K562 (cell line): ENCODE measurements around the gene MPIG6B. TPM values are rescaled to one million over a fixed set of nuclear protein-coding genes. Genes with fewer than 3 reads are reported as not detected.

Experiments used
- ATAC-seq: fragments of 200-7000 bp; cut with Tn5 transposase; 3 replicates; pipeline ENCODE4 v1.9.1; 2020; ENCODE audit warnings: moderate library complexity
- BruUV-seq: library from RNA; stranded (reverse); fragments of 400-500 nt; replicated peaks from 2 replicates; lab custom pipeline; 2021; lab: Mats Ljungman, UMichigan
- CTCF ChIA-PET: fragments of 300-600 bp; formaldehyde crosslinking; extraction: SDS; loops from one replicate; lab custom pipeline; 2021; ENCODE audit warnings: low intra/inter-chr PET ratio; lab: Yijun Ruan, JAX
- POLR2A ChIA-PET: fragments of 300-600, 350-650 bp; sonication (Branson Sonifier 250); formaldehyde crosslinking; extraction: SDS; loops from one replicate; lab custom pipeline; 2021; ENCODE audit warnings: antibody characterized with exemption, inconsistent platforms; lab: Yijun Ruan, JAX
- DNase-seq, 4 experiments: peaks; one replicate each; pipeline versions ENCODE4 v3.0.0 to v3.0.0-alpha.2; 2011 to 2018; ENCODE audit warnings: low spot score in 3 of 4, mixed read lengths in 3 of 4; ENCODE audit errors: extremely low read depth in 1 of 4
- FAIRE-seq: peaks from 2 replicates; lab custom pipeline; 2011; peaks lifted over from hg19 to GRCh38; lab: Jason Lieb, UNC
- H2AFZ ChIP-seq: 2 replicates; pipeline ENCODE4 v1.6.0; 2011; ENCODE audit warnings: low read depth, low read length, control low read depth, inconsistent platforms
- H3K27ac ChIP-seq: fragments of 200-600 bp; 3 replicates; pipeline ENCODE4 v1.8.0; 2011; ENCODE audit warnings: low read depth, mild to moderate bottlenecking, control low read depth, inconsistent platforms, low read length, moderate library complexity, mixed read lengths; ENCODE audit errors: extremely low read depth
- H3K27me3 ChIP-seq, 2 experiments: fragments of 300-600 bp in 1 of 2; 2 replicates in 1 of 2; 3 replicates in 1 of 2; pipeline versions ENCODE4 v1.6.0 to v1.8.0; 2011; ENCODE audit warnings: inconsistent platforms in 2 of 2, low read length in 2 of 2, mild to moderate bottlenecking in 1 of 2, mixed read lengths in 1 of 2, moderate library complexity in 1 of 2; ENCODE audit not compliant: control insufficient read depth in 2 of 2, insufficient read depth in 2 of 2
- H3K36me3 ChIP-seq: fragments of 300-600 bp; 3 replicates; pipeline ENCODE4 v1.8.0; 2011; ENCODE audit warnings: mild to moderate bottlenecking, low read length, inconsistent platforms; ENCODE audit not compliant: control insufficient read depth, insufficient read depth
- H3K4me1 ChIP-seq, 2 experiments: fragments of 200-600 bp in 1 of 2; replicated peaks in 1 of 2; 2 replicates in 1 of 2; 3 replicates in 1 of 2; pipeline versions ENCODE4 v1.5.1 to v1.8.0; 2011; ENCODE audit warnings: inconsistent platforms in 2 of 2, low read length in 2 of 2, mild to moderate bottlenecking in 1 of 2, mixed read lengths in 1 of 2, moderate library complexity in 1 of 2; ENCODE audit not compliant: control insufficient read depth in 2 of 2, insufficient read depth in 2 of 2
- H3K4me2 ChIP-seq: 2 replicates; pipeline ENCODE4 v1.6.1; 2011; ENCODE audit warnings: low read length, control low read depth, inconsistent platforms, mixed read lengths; ENCODE audit not compliant: insufficient read depth
- H3K4me3 ChIP-seq: fragments of 200-600 bp; sonication (generic), shearing (Covaris generic); 2 replicates; pipeline ENCODE4 v1.5.1; 2016; ENCODE audit warnings: control low read depth, inconsistent platforms
- H3K79me2 ChIP-seq: fragments of 200-600 bp; 3 replicates; pipeline ENCODE4 v1.8.0; 2011; ENCODE audit warnings: low read length, inconsistent platforms; ENCODE audit not compliant: control insufficient read depth, insufficient read depth
- H3K9ac ChIP-seq, 2 experiments: 2 replicates each; pipeline versions ENCODE4 v1.6.0 to v1.6.1; 2011; ENCODE audit warnings: low read depth in 2 of 2, low read length in 2 of 2, control low read depth in 1 of 2, inconsistent platforms in 1 of 2, mild to moderate bottlenecking in 1 of 2, mixed read lengths in 1 of 2; ENCODE audit not compliant: insufficient read depth in 1 of 2
- H3K9me1 ChIP-seq: one replicate; pipeline ENCODE4 v1.6.0; 2011; ENCODE audit warnings: inconsistent platforms, mild to moderate bottlenecking, low read length, moderate library complexity; ENCODE audit not compliant: control insufficient read depth, insufficient read depth
- H3K9me3 ChIP-seq: replicated peaks from 2 replicates; pipeline ENCODE4 v1.5.1; 2011; ENCODE audit warnings: low read depth, low read length, inconsistent platforms; ENCODE audit not compliant: control insufficient read depth, insufficient read depth
- H4K20me1 ChIP-seq: replicated peaks from 2 replicates; pipeline ENCODE4 v1.6.1; 2011; ENCODE audit warnings: low read length, inconsistent platforms, mixed read lengths; ENCODE audit not compliant: control insufficient read depth, insufficient read depth
- DMBX1 ChIP-seq: fragments of 250-450 bp; sonication (Bioruptor Pico); IDR thresholded peaks from 2 replicates; pipeline ENCODE4 v1.8.0; 2022; ENCODE audit warnings: inconsistent platforms, mild to moderate bottlenecking, moderate library complexity, borderline replicate concordance
- ELF1 ChIP-seq: fragments of 200-800 bp; sonication (Bioruptor generic); IDR thresholded peaks from 2 replicates; pipeline ENCODE4 v1.6.1; 2016; ENCODE audit warnings: missing genetic modification characterization, missing compliant biosample characterization
- JUND ChIP-seq, 2 experiments: IDR thresholded peaks; 2 replicates in 1 of 2; 3 replicates in 1 of 2; pipeline ENCODE4 v1.6.1; 2011; ENCODE audit warnings: borderline replicate concordance in 2 of 2, low read depth in 2 of 2, low read length in 2 of 2, improper control_type of control experiment in 1 of 2, missing biosample characterization in 1 of 2, missing genetic modification characterization in 1 of 2, missing genetic modification reagents in 1 of 2
- L3MBTL2 ChIP-seq: fragments of 450-650 bp; IDR thresholded peaks from 2 replicates; pipeline ENCODE4 v1.6.1; 2016; ENCODE audit warnings: mild to moderate bottlenecking, moderate library complexity
- MBD2 ChIP-seq: sonication (generic); IDR thresholded peaks from 2 replicates; pipeline ENCODE4 v1.6.1; 2016; ENCODE audit warnings: low read depth, borderline replicate concordance
- MTA3 ChIP-seq: fragments of 450-650 bp; formaldehyde crosslinking; IDR thresholded peaks from 2 replicates; pipeline ENCODE4 v1.6.1; 2017; ENCODE audit warnings: mild to moderate bottlenecking, borderline replicate concordance
- MYNN ChIP-seq, 2 experiments: sonication (generic); formaldehyde crosslinking in 1 of 2; IDR thresholded peaks; 2 replicates each; pipeline versions ENCODE4 v1.5.0 to v1.6.1; 2016 to 2020; ENCODE audit warnings: antibody characterized with exemption in 1 of 2, missing genetic modification reagents in 1 of 2
- SMAD4 ChIP-seq: fragments of 250-450 bp; sonication (Bioruptor Pico); conservative IDR thresholded peaks from 2 replicates; pipeline ENCODE4 v1.8.0; 2021; ENCODE audit warnings: inconsistent platforms, mild to moderate bottlenecking, moderate library complexity
- SPI1 ChIP-seq: IDR thresholded peaks from 2 replicates; pipeline ENCODE4 v1.6.1; 2011; ENCODE audit warnings: low read depth, low read length, control low read depth, borderline replicate concordance
- TAF7 ChIP-seq: fragments of 450-650 bp; IDR thresholded peaks from 2 replicates; pipeline ENCODE4 v1.6.1; 2016; ENCODE audit warnings: missing genetic modification characterization, missing compliant biosample characterization
- ZBTB1 ChIP-seq: sonication (generic); formaldehyde crosslinking; IDR thresholded peaks from 2 replicates; pipeline ENCODE4 v1.8.1; 2023; ENCODE audit warnings: missing genetic modification reagents, low read depth, mild to moderate bottlenecking, borderline replicate concordance
- ZNF445 ChIP-seq: fragments of 250-450 bp; sonication (Bioruptor Pico); IDR thresholded peaks from 2 replicates; pipeline ENCODE4 v1.4.0; 2020; ENCODE audit warnings: low read depth, mild to moderate bottlenecking, moderate library complexity
- ZNF707 ChIP-seq: fragments of 250-450 bp; sonication (Bioruptor Pico); conservative IDR thresholded peaks from 2 replicates; pipeline ENCODE4 v1.8.0; 2022; ENCODE audit warnings: inconsistent platforms, mild to moderate bottlenecking, moderate library complexity
- ZSCAN32 ChIP-seq: fragments of 450-650 bp; formaldehyde crosslinking; IDR thresholded peaks from 2 replicates; pipeline ENCODE4 v1.4.0; 2020; ENCODE audit warnings: mild to moderate bottlenecking, moderate library complexity
- WGBS: fragments of 100-300 bp; shearing (Covaris generic); methylation state at CpG from one replicate; pipeline ENCODE4 v1.1.6; 2016; ENCODE audit warnings: low coverage, mixed read lengths; ENCODE audit not compliant: insufficient coverage; ENCODE audit errors: missing lambda C conversion rate; 5-methylcytosine and 5-hydroxymethylcytosine counted together
- in situ Hi-C: fragments of 300-500 bp; cut with MboI; formaldehyde crosslinking; loops from 4 replicates; pipeline ENCODE4 v1.15.0; 2018; ENCODE audit warnings: inconsistent platforms, mixed read lengths
- intact Hi-C: fragments of 100-400 bp; cut with micrococcal nuclease; formaldehyde crosslinking; loops from 2 replicates; pipeline ENCODE4 v1.14.2; 2022
- polyA plus RNA-seq, 8 experiments: library from polyadenylated mRNA; depleted of rRNA in 4 of 8; stranded (reverse) in 5 of 8; unstranded in 3 of 8; fragments of >200 nt; fragmentation: Nextera tagmentation in 2 of 8; fragmentation: Illumina TruSeq in 1 of 8; extraction: Ambion mirVana in 2 of 8; extraction: Trizol in 1 of 8; gene quantifications; 2 replicates each; pipeline versions ENCODE4 v1.2.1 to v1.2.3, GENCODE V29; 2011 to 2014; ENCODE audit warnings: inconsistent platforms in 1 of 8, missing spikeins in 1 of 8
- total RNA-seq, 7 experiments: library from RNA; depleted of rRNA in 6 of 7; stranded (reverse); fragments of >200 nt in 6 of 7; fragmentation: Illumina TruSeq in 2 of 7; extraction: Trizol in 2 of 7; gene quantifications; 2 replicates each; pipeline versions ENCODE4 v1.2.1 to v1.2.3, GENCODE V29; 2011 to 2021; ENCODE audit warnings: low replicate concordance in 1 of 7
- TF ChIP-seq, protein P1 (sequence below): sonication (generic); formaldehyde crosslinking; IDR thresholded peaks from 2 replicates; pipeline ENCODE4 v1.4.0; 2020; ENCODE audit warnings: mild to moderate bottlenecking, missing genetic modification reagents
- TF ChIP-seq, protein P2 (sequence below): fragments of 450-650 bp; formaldehyde crosslinking; IDR thresholded peaks from 2 replicates; pipeline ENCODE4 v1.4.0; 2022; ENCODE audit warnings: mild to moderate bottlenecking, moderate library complexity
- TF ChIP-seq, protein P3 (sequence below): fragments of 450-650 bp; formaldehyde crosslinking; conservative IDR thresholded peaks from 2 replicates; pipeline ENCODE4 v1.4.0; 2022; ENCODE audit warnings: mild to moderate bottlenecking, missing genetic modification characterization

The MPIG6B gene
- total and polyA plus RNA-seq, 9 of the 15 experiments (the other 6 are each of a cell fraction or from before 2014, with no cell fraction given): 0.11 to 1.2 (median 0.28) TPM; not detected in 1

DNA sequence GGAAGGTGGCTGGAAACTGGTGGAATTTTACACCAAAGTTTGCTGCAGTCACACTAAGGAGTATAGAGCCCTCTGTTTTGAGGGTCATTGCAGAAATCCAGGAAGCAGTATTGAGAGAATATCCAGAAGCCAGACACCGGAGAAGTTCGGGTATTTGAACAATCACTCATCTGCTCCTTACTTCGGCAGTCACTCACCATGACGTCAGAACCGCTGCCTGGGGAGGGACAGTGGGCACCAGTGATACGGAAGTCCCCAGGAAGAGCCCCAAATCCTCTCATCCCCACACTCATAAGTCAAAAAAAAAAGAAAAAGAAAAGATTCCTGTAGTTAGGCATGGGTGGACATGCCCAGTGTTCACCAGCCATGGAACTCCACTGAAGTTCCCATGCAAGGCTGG, 46.3 kb upstream of the MPIG6B start:
- Histone ChIP-seq H3K9me1 (no peaks in the 10 kb centered on the region), H3K79me2 (no peaks in the 10 kb centered on the region), H3K9me3 (no peaks in the 10 kb centered on the region), H3K27me3 (no peaks in the 10 kb centered on the region), H3K9ac (peak overlapping the region; percentile 16 to 70; a peak in 2 of 4 replicates), H3K4me1 (peaks cover 9 to 12% of the 10 kb centered on the region in 2 experiments), H3K27ac (no peak overlapping the region), H3K4me3 (no peak overlapping the region), H2AFZ (peak overlapping the region; percentile 79), H3K4me2 (peak overlapping the region; percentile 39), H4K20me1 (no peaks in the 10 kb centered on the region), H3K36me3 (peaks cover 21% of the 10 kb centered on the region)
- BruUV-seq: no TSS peak
- ChIA-PET CTCF (interaction anchor here (0.5 kb wide), 1 partner anchor 11 kb away, joined by 5 read pairs; the partner anchor contains the start of gene CSNK2B), POLR2A (interaction anchor here (1.9 to 2.5 kb wide), 3 partner anchors 12 to 17 kb away, joined by 8 to 33 read pairs (median 14); partner anchors contain the start of genes CSNK2B and GPANK1)
- intact Hi-C loops: no loop called here
- in situ Hi-C loops: no loop called here
- WGBS: 6% methylated on average over 6 of the region's 6 CpGs
- DNase-seq (peak in 3 of 4 experiments; percentile 53 to 73 (median 71)), FAIRE-seq (peak; percentile 29), ATAC-seq (peak; percentile 38)
- TF ChIP-seq L3MBTL2 (0 out of 2 replicates have a peak, but pooled peaks have one; percentile 29), SPI1 (peak; percentile 42; the same call in 1 of the 2 replicates), JUND (IDR thresholded peaks at IDR 0.05; ENCODE audit: borderline replicate concordance, low read depth, low read length) (peak; percentile 78), JUND (tag; IDR thresholded peaks at IDR 0.05; ENCODE audit: borderline replicate concordance, low read depth, low read length) (peak; percentile 75), ZSCAN32 (CRISPR knock-in tag) (0 out of 2 replicates have a peak, but pooled peaks have one; percentile 44), MTA3 (peak; percentile 29; the same call in 1 of the 2 replicates), MYNN (IDR thresholded peaks at IDR 0.05) (no peak), MYNN (CRISPR knock-in tag; IDR thresholded peaks at IDR 0.05) (no peak), ZNF445 (CRISPR knock-in tag) (0 out of 2 replicates have a peak, but pooled peaks have one; percentile 37), DMBX1 (peak; percentile 65; the same call in 1 of the 2 replicates), MBD2 (no peak), ZBTB1 (CRISPR knock-in tag) (no peak), ELF1 (tag) (peak; percentile 71; the same call in 1 of the 2 replicates), TAF7 (tag) (no peak), SMAD4 (CRISPR knock-in tag) (peak; percentile 51), ZNF707 (CRISPR knock-in tag) (no peak)
- TF ChIP-seq, protein P1, sequence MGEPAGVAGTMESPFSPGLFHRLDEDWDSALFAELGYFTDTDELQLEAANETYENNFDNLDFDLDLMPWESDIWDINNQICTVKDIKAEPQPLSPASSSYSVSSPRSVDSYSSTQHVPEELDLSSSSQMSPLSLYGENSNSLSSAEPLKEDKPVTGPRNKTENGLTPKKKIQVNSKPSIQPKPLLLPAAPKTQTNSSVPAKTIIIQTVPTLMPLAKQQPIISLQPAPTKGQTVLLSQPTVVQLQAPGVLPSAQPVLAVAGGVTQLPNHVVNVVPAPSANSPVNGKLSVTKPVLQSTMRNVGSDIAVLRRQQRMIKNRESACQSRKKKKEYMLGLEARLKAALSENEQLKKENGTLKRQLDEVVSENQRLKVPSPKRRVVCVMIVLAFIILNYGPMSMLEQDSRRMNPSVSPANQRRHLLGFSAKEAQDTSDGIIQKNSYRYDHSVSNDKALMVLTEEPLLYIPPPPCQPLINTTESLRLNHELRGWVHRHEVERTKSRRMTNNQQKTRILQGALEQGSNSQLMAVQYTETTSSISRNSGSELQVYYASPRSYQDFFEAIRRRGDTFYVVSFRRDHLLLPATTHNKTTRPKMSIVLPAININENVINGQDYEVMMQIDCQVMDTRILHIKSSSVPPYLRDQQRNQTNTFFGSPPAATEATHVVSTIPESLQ: 0 out of 2 replicates have a peak, but pooled peaks have one; percentile 9
- TF ChIP-seq, protein P2, sequence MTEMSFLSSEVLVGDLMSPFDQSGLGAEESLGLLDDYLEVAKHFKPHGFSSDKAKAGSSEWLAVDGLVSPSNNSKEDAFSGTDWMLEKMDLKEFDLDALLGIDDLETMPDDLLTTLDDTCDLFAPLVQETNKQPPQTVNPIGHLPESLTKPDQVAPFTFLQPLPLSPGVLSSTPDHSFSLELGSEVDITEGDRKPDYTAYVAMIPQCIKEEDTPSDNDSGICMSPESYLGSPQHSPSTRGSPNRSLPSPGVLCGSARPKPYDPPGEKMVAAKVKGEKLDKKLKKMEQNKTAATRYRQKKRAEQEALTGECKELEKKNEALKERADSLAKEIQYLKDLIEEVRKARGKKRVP: 0 out of 2 replicates have a peak, but pooled peaks have one; percentile 16
- TF ChIP-seq, protein P3, sequence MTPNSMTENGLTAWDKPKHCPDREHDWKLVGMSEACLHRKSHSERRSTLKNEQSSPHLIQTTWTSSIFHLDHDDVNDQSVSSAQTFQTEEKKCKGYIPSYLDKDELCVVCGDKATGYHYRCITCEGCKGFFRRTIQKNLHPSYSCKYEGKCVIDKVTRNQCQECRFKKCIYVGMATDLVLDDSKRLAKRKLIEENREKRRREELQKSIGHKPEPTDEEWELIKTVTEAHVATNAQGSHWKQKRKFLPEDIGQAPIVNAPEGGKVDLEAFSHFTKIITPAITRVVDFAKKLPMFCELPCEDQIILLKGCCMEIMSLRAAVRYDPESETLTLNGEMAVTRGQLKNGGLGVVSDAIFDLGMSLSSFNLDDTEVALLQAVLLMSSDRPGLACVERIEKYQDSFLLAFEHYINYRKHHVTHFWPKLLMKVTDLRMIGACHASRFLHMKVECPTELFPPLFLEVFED (CRISPR knock-in tag): 0 out of 2 replicates have a peak, but pooled peaks have one; percentile 23
